NB4 (cell line): ENCODE data around the gene TMED3.

Experiments used
- CTCF ChIP-seq: IDR thresholded peaks from one replicate; pipeline ENCODE4 v1.5.1; 2012; ENCODE audit warnings: low read depth, low read length
- MAX ChIP-seq: IDR thresholded peaks from 2 replicates; pipeline ENCODE4 v1.6.1; 2011; ENCODE audit warnings: low read depth, low read length
- MYC ChIP-seq: IDR thresholded peaks from 2 replicates; pipeline ENCODE4 v1.6.1; 2011; ENCODE audit warnings: low read depth, low read length
- POLR2A ChIP-seq: IDR thresholded peaks from 2 replicates; pipeline ENCODE4 v1.6.1; 2011; ENCODE audit warnings: mild to moderate bottlenecking; ENCODE audit not compliant: insufficient read length; ENCODE audit errors: extremely low read depth

GRCh38 chr15:79310985-79311900 is at the start of gene TMED3:
- TF ChIP-seq CTCF (peak; percentile 22), POLR2A (peak; percentile 63), MAX (peak; percentile 32; the same call in 1 of the 2 replicates), MYC (peak; percentile 55; the same call in 1 of the 2 replicates)
